GM23338 (cell line): ENCODE measurements around the gene ELAVL2.

Experiments
- EZH2 ChIP-seq: fragments of 200-600 bp; sonication (generic); IDR thresholded peaks from one replicate; pipeline ENCODE4 v1.8.0; 2017; ENCODE audit warnings: antibody characterized with exemption, mild to moderate bottlenecking, low read depth; ENCODE audit not compliant: unreplicated experiment
- POLR2AphosphoS5 ChIP-seq: IDR thresholded peaks from 2 replicates; pipeline ENCODE4 v1.6.1; 2016; ENCODE audit warnings: antibody characterized with exemption, low read depth
- REST ChIP-seq: IDR thresholded peaks from one replicate; pipeline ENCODE4 v1.6.1; 2018; ENCODE audit warnings: antibody characterized with exemption; ENCODE audit not compliant: unreplicated experiment
- ZNF331 ChIP-seq: fragments of 250-450 bp; sonication (Bioruptor Pico); IDR thresholded peaks from 2 replicates; pipeline ENCODE4 v1.5.0; 2020; ENCODE audit warnings: low read depth, mild to moderate bottlenecking, moderate library complexity
- TF ChIP-seq, protein P1 (sequence below): fragments of 250-450 bp; sonication (Bioruptor Pico); IDR thresholded peaks from 2 replicates; pipeline ENCODE4 v1.5.0; 2020; ENCODE audit warnings: mild to moderate bottlenecking, moderate library complexity
- TF ChIP-seq, protein P2 (sequence below), 2 experiments: fragments of 200-600 bp in 1 of 2; sonication (generic) in 1 of 2; conservative IDR thresholded peaks; 2 replicates each; pipeline versions ENCODE4 v1.5.1 to v1.6.1; 2016 to 2017; ENCODE audit warnings: antibody characterized with exemption in 2 of 2, low read depth in 2 of 2, mild to moderate bottlenecking in 2 of 2, moderate library complexity in 1 of 2

- TF ChIP-seq, protein P1, sequence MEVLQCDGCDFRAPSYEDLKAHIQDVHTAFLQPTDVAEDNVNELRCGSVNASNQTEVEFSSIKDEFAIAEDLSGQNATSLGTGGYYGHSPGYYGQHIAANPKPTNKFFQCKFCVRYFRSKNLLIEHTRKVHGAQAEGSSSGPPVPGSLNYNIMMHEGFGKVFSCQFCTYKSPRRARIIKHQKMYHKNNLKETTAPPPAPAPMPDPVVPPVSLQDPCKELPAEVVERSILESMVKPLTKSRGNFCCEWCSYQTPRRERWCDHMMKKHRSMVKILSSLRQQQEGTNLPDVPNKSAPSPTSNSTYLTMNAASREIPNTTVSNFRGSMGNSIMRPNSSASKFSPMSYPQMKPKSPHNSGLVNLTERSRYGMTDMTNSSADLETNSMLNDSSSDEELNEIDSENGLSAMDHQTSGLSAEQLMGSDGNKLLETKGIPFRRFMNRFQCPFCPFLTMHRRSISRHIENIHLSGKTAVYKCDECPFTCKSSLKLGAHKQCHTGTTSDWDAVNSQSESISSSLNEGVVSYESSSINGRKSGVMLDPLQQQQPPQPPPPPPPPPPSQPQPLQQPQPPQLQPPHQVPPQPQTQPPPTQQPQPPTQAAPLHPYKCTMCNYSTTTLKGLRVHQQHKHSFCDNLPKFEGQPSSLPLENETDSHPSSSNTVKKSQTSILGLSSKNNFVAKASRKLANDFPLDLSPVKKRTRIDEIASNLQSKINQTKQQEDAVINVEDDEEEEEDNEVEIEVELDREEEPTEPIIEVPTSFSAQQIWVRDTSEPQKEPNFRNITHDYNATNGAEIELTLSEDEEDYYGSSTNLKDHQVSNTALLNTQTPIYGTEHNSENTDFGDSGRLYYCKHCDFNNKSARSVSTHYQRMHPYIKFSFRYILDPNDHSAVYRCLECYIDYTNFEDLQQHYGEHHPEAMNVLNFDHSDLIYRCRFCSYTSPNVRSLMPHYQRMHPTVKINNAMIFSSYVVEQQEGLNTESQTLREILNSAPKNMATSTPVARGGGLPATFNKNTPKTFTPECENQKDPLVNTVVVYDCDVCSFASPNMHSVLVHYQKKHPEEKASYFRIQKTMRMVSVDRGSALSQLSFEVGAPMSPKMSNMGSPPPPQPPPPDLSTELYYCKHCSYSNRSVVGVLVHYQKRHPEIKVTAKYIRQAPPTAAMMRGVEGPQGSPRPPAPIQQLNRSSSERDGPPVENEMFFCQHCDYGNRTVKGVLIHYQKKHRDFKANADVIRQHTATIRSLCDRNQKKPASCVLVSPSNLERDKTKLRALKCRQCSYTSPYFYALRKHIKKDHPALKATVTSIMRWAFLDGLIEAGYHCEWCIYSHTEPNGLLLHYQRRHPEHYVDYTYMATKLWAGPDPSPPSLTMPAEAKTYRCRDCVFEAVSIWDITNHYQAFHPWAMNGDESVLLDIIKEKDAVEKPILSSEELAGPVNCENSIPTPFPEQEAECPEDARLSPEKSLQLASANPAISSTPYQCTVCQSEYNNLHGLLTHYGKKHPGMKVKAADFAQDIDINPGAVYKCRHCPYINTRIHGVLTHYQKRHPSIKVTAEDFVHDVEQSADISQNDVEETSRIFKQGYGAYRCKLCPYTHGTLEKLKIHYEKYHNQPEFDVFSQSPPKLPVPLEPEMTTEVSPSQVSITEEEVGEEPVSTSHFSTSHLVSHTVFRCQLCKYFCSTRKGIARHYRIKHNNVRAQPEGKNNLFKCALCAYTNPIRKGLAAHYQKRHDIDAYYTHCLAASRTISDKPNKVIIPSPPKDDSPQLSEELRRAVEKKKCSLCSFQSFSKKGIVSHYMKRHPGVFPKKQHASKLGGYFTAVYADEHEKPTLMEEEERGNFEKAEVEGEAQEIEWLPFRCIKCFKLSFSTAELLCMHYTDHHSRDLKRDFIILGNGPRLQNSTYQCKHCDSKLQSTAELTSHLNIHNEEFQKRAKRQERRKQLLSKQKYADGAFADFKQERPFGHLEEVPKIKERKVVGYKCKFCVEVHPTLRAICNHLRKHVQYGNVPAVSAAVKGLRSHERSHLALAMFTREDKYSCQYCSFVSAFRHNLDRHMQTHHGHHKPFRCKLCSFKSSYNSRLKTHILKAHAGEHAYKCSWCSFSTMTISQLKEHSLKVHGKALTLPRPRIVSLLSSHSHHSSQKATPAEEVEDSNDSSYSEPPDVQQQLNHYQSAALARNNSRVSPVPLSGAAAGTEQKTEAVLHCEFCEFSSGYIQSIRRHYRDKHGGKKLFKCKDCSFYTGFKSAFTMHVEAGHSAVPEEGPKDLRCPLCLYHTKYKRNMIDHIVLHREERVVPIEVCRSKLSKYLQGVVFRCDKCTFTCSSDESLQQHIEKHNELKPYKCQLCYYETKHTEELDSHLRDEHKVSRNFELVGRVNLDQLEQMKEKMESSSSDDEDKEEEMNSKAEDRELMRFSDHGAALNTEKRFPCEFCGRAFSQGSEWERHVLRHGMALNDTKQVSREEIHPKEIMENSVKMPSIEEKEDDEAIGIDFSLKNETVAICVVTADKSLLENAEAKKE (CRISPR knock-in tag) = no peak
- TF ChIP-seq REST (no peak), POLR2AphosphoS5 (no peak), EZH2 (no peak), ZNF331 (CRISPR knock-in tag) (no peak)
- TF ChIP-seq, protein P2, sequence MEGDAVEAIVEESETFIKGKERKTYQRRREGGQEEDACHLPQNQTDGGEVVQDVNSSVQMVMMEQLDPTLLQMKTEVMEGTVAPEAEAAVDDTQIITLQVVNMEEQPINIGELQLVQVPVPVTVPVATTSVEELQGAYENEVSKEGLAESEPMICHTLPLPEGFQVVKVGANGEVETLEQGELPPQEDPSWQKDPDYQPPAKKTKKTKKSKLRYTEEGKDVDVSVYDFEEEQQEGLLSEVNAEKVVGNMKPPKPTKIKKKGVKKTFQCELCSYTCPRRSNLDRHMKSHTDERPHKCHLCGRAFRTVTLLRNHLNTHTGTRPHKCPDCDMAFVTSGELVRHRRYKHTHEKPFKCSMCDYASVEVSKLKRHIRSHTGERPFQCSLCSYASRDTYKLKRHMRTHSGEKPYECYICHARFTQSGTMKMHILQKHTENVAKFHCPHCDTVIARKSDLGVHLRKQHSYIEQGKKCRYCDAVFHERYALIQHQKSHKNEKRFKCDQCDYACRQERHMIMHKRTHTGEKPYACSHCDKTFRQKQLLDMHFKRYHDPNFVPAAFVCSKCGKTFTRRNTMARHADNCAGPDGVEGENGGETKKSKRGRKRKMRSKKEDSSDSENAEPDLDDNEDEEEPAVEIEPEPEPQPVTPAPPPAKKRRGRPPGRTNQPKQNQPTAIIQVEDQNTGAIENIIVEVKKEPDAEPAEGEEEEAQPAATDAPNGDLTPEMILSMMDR (conservative IDR thresholded peaks at IDR 0.05; ENCODE audit: low read depth in 2 of 2) = no peak
Observed at GRCh38 chr9:23672151-23672550, 153.9 kb downstream of the ELAVL2 start.
